ENCODE data around the gene MPDU1.
"Not testable (repeated sequence)": the region's sequence is repeated elsewhere in the genome, so short reads cannot be mapped to it uniquely, and the experiment has no call there.

Gene MPDU1

GRCh38 chr17:7614425-7615264 lies 31.0 kb downstream of the MPDU1 start, which contains the start of gene FXR2:
TSS of gene FXR2 (minus strand) at chr17:7614897. CDS start at chr17:7614532, 365 bp downstream.
- DNase-seq (ENCODE audit: low spot score) = peak; percentile 100

- DNase-seq (ENCODE audit: low spot score) = no peak
Observed at GRCh38 chr17:7615265-7615747, 31.7 kb downstream of the MPDU1 start.

GRCh38 chr17:7618608-7619007 lies 35.0 kb downstream of the MPDU1 start:
- no peak for DNase-seq (ENCODE audit: low spot score)

GRCh38 chr17:7620835-7621234 lies 37.2 kb downstream of the MPDU1 start:
- DNase-seq (ENCODE audit: low spot score) = no peak

GRCh38 chr17:7623661-7624060 lies 40.0 kb downstream of the MPDU1 start:
- DNase-seq (ENCODE audit: low spot score) = no peak

GRCh38 chr17:7625749-7626148 lies 42.1 kb downstream of the MPDU1 start:
- not testable (repeated sequence) for DNase-seq (ENCODE audit: low spot score)

GRCh38 chr17:7626307-7626706 lies 42.7 kb downstream of the MPDU1 start:
- peak; percentile 59 for DNase-seq (ENCODE audit: low spot score)

- DNase-seq (ENCODE audit: low spot score) = no peak
Observed at GRCh38 chr17:7626956-7627249, 43.3 kb downstream of the MPDU1 start.

GRCh38 chr17:7627250-7628121 lies 43.8 kb downstream of the MPDU1 start, which contains the start of gene SAT2:
TSS of gene SAT2 (minus strand) at chr17:7627821. CDS start at chr17:7627635, 186 bp downstream.
- peak; percentile 97 for DNase-seq (ENCODE audit: low spot score)

- no peak for DNase-seq (ENCODE audit: low spot score)
Observed at GRCh38 chr17:7629939-7630571, 46.4 kb downstream of the MPDU1 start, which contains the start of gene SHBG. TSS of gene SHBG (plus strand) at chr17:7630135. CDS start at chr17:7630173, 38 bp downstream.

GRCh38 chr17:7631398-7632380 lies 48.0 kb downstream of the MPDU1 start:
- DNase-seq (ENCODE audit: low spot score) = no peak

GRCh38 chr17:7632492-7632894 lies 48.8 kb downstream of the MPDU1 start:
- DNase-seq (ENCODE audit: low spot score) = peak; percentile 35

- DNase-seq (ENCODE audit: low spot score) = no peak
Observed at GRCh38 chr17:7633093-7633492, 49.4 kb downstream of the MPDU1 start.

GRCh38 chr17:7634384-7634783 lies 50.7 kb downstream of the MPDU1 start:
- peak; percentile 71 for DNase-seq (ENCODE audit: low spot score)

GRCh38 chr17:7636163-7636562 lies 52.5 kb downstream of the MPDU1 start:
- no peak for DNase-seq (ENCODE audit: low spot score)
